GM19240 (cell line): ENCODE results near the gene WDR46.
A peak's percentile ranks its signal among the peaks of the same experiment; 100 is the strongest.
"Not testable (repeated sequence)": the region's sequence is repeated elsewhere in the genome, so short reads cannot be mapped to it uniquely, and the experiment has no call there.

ENCODE experiments used
- DNase-seq: peaks from one replicate; pipeline ENCODE4 v3.0.0; 2011; ENCODE audit warnings: low spot score; ENCODE audit not compliant: insufficient read length

WDR46 gene

GRCh38 chr6:33271468-33272274 lies 17.4 kb downstream of the WDR46 start, which contains the start of the genes RPS18 and VPS52:
RPS18 (plus strand) TSS chr6:33272075; CDS start chr6:33272120, 45 bp downstream.
VPS52 (minus strand) TSS chr6:33271876; CDS start chr6:33271675, 201 bp downstream.
- DNase-seq, result peak; percentile 71

DNA sequence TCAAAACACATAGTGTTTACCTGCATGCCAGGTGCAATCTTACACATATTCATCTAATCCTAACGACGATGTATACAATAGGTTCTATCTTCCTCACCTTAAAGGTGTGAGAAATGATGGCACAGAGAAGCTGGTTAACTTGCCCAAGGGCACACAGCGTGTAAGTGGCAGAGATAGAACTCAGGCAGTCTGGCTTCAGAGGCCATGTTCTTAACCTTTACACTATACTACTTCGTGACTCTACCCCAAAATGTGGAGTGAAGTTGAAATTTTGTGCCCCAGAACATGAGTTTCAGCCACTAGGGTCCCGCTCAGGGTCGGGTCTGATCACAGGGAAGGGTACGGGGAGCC lies 17.9 kb downstream of the WDR46 start:
- no peak for DNase-seq

GRCh38 chr6:33264015-33264414 lies 25.0 kb downstream of the WDR46 start:
- no peak for DNase-seq

DNA sequence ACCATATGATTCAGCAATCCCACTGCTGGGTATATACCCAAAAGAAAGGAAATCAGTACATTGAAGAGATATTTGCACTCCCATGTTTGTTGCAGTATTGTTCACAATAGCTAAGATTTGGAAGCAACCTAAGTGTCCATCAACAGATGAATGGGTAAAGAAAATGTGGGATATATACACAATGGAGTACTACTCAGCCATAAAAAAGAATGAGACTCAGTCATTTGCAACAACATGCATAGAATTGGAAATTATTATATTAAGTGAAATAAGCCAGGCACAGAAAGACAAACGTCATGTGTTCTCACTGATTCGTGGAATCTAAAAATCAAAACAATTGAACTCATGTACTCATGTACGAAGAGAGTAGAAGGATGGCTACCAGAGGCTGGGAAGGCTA lies 26.5 kb downstream of the WDR46 start:
- not testable (repeated sequence) for DNase-seq

DNA sequence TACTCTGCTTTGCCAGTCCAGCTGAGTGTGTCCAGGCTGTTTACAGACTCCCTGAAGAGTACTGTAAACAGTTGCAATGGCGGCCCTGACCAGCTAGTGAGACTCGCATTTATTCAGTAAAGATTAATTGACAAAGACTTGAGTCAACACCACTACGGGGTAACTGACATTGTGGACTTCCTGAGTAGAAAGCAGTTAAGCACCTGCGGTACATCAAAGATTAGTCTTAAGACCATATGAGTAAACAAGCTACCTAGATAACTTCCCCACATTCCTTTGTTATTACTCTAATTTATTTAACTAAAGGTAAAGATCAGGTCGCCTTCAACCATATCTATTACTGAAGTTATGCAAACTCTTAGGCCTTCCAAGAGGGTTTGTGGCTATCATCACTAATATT lies 30.0 kb downstream of the WDR46 start:
- DNase-seq, result no peak

DNA sequence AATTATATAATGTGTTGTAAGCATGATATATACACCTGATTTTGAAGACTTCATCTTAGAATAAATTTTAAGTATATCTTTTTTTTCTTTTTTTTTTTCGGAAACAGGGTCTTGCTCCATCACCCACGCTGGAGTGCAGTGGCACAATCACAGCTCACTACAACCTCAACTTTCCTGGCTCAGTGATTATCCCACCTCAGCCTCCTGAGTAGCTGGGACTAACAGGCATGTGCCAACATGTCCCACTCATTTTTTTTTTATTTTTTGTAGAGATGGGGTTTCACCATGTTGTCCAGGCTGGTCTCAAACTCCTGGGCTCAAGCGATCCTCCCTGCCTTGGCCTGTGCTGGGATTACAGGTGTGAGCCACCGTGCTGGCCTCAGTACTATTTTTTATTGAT lies 34.4 kb downstream of the WDR46 start:
- DNase-seq, result no peak

GRCh38 chr6:33252759-33253158 lies 36.3 kb downstream of the WDR46 start:
- DNase-seq, result no peak

GRCh38 chr6:33251395-33252012 lies 37.5 kb downstream of the WDR46 start:
- DNase-seq, result no peak

GRCh38 chr6:33250731-33251130 lies 38.3 kb downstream of the WDR46 start:
- no peak for DNase-seq

- no peak for DNase-seq
Measured at GRCh38 chr6:33249732-33250630, 39.1 kb downstream of the WDR46 start.

- peak; percentile 65 for DNase-seq
Measured at GRCh38 chr6:33248932-33249731, 39.9 kb downstream of the WDR46 start.

DNA sequence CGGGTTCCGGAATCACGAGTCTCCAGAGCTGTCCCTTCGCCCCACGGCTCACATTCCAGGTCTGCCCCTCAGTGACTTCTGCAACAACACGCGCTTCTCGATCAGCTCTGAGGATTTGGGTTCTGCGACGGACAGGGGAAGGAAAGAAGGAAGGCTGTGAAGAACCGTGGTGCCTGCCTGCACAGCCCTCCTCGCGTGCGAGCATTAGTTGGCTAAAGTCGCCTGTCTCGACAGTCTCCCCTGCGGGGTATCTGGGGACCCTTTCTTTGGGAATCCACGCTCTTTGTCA lies 40.5 kb downstream of the WDR46 start:
- DNase-seq, result no peak

DNA sequence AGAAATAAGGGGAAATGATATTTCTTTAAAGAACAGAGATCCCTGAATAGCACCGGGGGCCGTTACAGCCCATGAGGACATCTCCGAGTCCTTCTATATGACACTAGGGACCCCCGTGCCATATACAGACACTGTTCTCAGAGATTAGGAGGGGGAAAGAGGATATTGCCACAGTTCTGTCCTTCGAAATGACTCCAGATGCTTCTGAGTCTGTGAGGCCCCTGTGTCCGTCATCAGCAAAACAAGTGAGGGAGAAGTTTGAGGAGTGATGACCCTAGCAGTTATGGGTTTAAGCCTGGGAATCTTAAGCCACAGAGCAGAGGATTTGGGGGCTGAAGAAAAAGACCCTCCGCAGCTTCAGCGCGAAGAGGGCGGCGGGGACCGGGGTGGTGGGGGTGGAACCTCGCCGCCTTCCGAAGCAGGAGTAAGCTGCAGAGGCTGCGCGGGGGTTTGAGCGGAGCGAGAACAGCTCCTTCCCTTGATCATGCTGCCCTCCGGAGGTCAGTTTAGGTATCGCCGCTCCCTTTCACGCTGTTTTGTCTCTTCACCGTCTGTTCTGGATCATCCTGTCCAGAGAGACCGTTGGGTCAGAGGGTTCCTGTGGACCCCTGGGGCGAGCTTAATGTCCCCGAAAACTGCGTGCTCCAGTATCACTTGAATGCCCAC lies 40.9 kb downstream of the WDR46 start:
- DNase-seq, result peak; percentile 49

- DNase-seq, result no peak
Measured at GRCh38 chr6:33243476-33243875, 45.6 kb downstream of the WDR46 start.

GRCh38 chr6:33241968-33242367 lies 47.1 kb downstream of the WDR46 start:
- DNase-seq, result no peak

DNA sequence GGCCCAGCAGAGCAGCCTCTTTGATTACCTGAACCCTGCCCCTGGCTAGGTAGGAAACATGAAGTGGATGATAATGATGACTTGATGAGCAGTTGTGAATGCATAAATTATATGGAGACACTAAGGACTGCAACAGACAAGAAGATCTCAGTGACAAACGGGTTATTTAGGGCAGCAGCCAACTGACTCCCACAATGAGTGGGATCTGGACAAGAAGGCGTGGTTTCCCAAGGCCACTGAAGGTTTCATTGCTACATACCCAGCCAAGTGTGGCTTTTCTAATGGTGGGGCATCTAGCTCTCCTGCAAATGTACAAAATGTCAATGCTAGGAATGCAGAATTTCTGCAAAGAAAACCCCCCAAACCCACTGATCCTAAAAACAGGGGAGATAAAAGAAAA lies 51.3 kb downstream of the WDR46 start:
- DNase-seq, result no peak

GRCh38 chr6:33236852-33237251 lies 52.2 kb downstream of the WDR46 start:
- DNase-seq, result no peak

DNA sequence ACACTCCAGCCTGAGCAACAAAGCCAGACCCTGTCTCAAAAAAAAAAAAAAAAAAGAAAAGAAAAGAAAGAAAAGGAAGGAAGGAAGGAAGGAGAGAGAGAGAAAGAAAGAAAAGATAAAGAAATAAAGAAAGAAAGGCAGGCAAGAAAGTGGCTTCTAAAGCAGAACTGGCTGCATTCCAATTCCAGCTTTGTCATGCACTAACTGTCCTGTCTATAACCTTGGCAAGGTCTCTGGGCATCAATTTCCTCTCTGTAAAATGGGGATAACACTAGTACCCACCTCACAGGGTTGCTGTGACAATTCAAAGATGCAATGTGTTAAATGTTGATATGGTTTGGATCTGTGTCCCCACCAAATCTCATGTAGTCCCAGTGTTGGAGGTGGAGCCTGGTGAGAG lies 52.7 kb downstream of the WDR46 start:
- DNase-seq, result no peak

- DNase-seq, result no peak
Measured at GRCh38 chr6:33235221-33235634, 53.8 kb downstream of the WDR46 start.
